ENCODE data around the gene KLK6. TPM values are rescaled to one million over a fixed set of nuclear protein-coding genes. Genes with fewer than 3 reads are reported as not detected.

KLK6 gene
- polyA plus RNA-seq, 1 of the 3 experiments (the other 2 are of a cell fraction), result not detected

DNA sequence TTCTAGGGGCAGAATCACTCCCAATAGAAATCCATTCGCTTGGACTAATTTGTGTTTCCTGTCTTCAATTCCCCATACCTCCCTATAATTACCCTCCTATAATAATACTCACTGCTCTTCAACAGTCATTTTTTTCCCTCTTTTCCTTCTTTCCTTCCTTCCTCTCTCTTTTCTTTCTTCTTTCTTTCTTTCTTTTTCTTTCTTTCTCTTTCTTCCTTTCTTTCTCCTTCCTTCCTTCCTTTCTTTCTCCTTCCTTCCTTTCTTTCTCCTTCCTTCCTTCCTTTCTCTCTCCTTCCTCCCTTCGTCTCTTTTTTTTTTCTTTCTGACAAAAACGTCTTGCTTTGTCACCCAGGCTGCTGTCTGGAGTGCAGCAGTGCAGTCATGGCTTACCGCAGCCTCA, 24.6 kb downstream of the KLK6 start:
- ChIA-PET CTCF (interaction anchor here (4.4 kb wide), 1 partner anchor 23 kb away, joined by 16 read pairs; no protein-coding TSS in a partner anchor), POLR2A (interaction anchor here (0.7 kb wide), 1 partner anchor 150 kb away, joined by 3 read pairs; no protein-coding TSS in a partner anchor)
- Histone ChIP-seq H3K4me3 (ENCODE audit: low read depth in 2 of 2, low read length in 1 of 2) (no peak overlapping the region), H2AFZ (ENCODE audit: low read depth) (no peak overlapping the region), H3K27me3 (ENCODE audit: insufficient read depth) (peaks cover 18% of the 10 kb centered on the region; the same call in 1 of the 2 replicates), H3F3A (replicated peaks; ENCODE audit: insufficient read depth) (no peaks in the 10 kb centered on the region), H3K4me1 (ENCODE audit: control insufficient read depth in 1 of 2, insufficient read depth in 2 of 2, low read depth in 1 of 2, low read length in 1 of 2) (no peaks in the 10 kb centered on the region), H3K4me2 (no peak overlapping the region), H3K9me3 (no peaks in the 10 kb centered on the region), H3K9ac (no peak overlapping the region), H3K79me2 (ENCODE audit: insufficient read depth) (no peaks in the 10 kb centered on the region), H4K20me1 (ENCODE audit: insufficient read depth) (no peaks in the 10 kb centered on the region), H3K9me2 (no peaks in the 10 kb centered on the region), H3K27ac (ENCODE audit: low read depth in 2 of 2, low read length in 1 of 2) (no peak overlapping the region), H3K36me3 (replicated peaks in 1 of 2; ENCODE audit: control insufficient read depth in 1 of 2, insufficient read depth in 2 of 2, low read length in 1 of 2) (no peaks in the 10 kb centered on the region)
- no peak for DNase-seq
- WGBS (ENCODE audit: low lambda C conversion rate), result 12% methylated on average over 4 of the region's 4 CpGs
- no peak for TF ChIP-seq GABPA (IDR thresholded peaks at IDR 0.05; ENCODE audit: low read depth)
- TF ChIP-seq NFIC (IDR thresholded peaks at IDR 0.05; ENCODE audit: borderline replicate concordance), result no peak
- TF ChIP-seq EZH2phosphoT487 (IDR thresholded peaks at IDR 0.05; ENCODE audit: borderline replicate concordance, low read depth), result no peak
- no peak for TF ChIP-seq EP300 (IDR thresholded peaks at IDR 0.05; ENCODE audit: borderline replicate concordance in 1 of 2, low read depth in 1 of 2, low read length in 1 of 2)
- TF ChIP-seq USF2 (IDR thresholded peaks at IDR 0.05; ENCODE audit: borderline replicate concordance, low read depth, low read length), result no peak
- TF ChIP-seq RCOR1 (IDR thresholded peaks at IDR 0.05; ENCODE audit: low read length), result no peak
- TF ChIP-seq, protein P1, sequence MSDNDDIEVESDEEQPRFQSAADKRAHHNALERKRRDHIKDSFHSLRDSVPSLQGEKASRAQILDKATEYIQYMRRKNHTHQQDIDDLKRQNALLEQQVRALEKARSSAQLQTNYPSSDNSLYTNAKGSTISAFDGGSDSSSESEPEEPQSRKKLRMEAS (IDR thresholded peaks at IDR 0.05; ENCODE audit: low read depth), result no peak
- TF ChIP-seq YY1 (IDR thresholded peaks at IDR 0.05; ENCODE audit: low read depth), result no peak
- TF ChIP-seq GATA2 (CRISPR knock-in tag; IDR thresholded peaks at IDR 0.05), result no peak
- no peak for TF ChIP-seq CHD2 (IDR thresholded peaks at IDR 0.05; ENCODE audit: low read length, partially characterized antibody)
- TF ChIP-seq CTCF (IDR thresholded peaks at IDR 0.05), result no peak
- TF ChIP-seq, protein P2, sequence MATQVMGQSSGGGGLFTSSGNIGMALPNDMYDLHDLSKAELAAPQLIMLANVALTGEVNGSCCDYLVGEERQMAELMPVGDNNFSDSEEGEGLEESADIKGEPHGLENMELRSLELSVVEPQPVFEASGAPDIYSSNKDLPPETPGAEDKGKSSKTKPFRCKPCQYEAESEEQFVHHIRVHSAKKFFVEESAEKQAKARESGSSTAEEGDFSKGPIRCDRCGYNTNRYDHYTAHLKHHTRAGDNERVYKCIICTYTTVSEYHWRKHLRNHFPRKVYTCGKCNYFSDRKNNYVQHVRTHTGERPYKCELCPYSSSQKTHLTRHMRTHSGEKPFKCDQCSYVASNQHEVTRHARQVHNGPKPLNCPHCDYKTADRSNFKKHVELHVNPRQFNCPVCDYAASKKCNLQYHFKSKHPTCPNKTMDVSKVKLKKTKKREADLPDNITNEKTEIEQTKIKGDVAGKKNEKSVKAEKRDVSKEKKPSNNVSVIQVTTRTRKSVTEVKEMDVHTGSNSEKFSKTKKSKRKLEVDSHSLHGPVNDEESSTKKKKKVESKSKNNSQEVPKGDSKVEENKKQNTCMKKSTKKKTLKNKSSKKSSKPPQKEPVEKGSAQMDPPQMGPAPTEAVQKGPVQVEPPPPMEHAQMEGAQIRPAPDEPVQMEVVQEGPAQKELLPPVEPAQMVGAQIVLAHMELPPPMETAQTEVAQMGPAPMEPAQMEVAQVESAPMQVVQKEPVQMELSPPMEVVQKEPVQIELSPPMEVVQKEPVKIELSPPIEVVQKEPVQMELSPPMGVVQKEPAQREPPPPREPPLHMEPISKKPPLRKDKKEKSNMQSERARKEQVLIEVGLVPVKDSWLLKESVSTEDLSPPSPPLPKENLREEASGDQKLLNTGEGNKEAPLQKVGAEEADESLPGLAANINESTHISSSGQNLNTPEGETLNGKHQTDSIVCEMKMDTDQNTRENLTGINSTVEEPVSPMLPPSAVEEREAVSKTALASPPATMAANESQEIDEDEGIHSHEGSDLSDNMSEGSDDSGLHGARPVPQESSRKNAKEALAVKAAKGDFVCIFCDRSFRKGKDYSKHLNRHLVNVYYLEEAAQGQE (IDR thresholded peaks at IDR 0.05; ENCODE audit: low read depth, low read length), result no peak
- TF ChIP-seq, protein P3, sequence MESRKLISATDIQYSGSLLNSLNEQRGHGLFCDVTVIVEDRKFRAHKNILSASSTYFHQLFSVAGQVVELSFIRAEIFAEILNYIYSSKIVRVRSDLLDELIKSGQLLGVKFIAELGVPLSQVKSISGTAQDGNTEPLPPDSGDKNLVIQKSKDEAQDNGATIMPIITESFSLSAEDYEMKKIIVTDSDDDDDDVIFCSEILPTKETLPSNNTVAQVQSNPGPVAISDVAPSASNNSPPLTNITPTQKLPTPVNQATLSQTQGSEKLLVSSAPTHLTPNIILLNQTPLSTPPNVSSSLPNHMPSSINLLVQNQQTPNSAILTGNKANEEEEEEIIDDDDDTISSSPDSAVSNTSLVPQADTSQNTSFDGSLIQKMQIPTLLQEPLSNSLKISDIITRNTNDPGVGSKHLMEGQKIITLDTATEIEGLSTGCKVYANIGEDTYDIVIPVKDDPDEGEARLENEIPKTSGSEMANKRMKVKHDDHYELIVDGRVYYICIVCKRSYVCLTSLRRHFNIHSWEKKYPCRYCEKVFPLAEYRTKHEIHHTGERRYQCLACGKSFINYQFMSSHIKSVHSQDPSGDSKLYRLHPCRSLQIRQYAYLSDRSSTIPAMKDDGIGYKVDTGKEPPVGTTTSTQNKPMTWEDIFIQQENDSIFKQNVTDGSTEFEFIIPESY (IDR thresholded peaks at IDR 0.05; ENCODE audit: borderline replicate concordance, low read depth), result no peak

Data from SK-N-SH (cell line).